ENCODE results near the gene PACRG. TPM values are rescaled to one million over a fixed set of nuclear protein-coding genes. Genes with fewer than 3 reads are reported as not detected.

The PACRG gene
- total and polyA plus RNA-seq, 10 of the 15 experiments (the other 5 are each of a cell fraction or from before 2014, with no cell fraction given) = not detected

GRCh38 chr6:163226836-163227485 lies 499.2 kb downstream of the PACRG start:
- no peaks in the 10 kb centered on the region for H3K36me3 ChIP-seq (ENCODE audit: control insufficient read depth in 2 of 2, insufficient read depth in 2 of 2, low read length in 1 of 2)
- WGBS (ENCODE audit: insufficient coverage, insufficient replicate concordance, low lambda C conversion rate, missing lambda C conversion rate) = 61% methylated on average over 10 of the region's 10 CpGs
- no peak overlapping the region for H3K4me2 ChIP-seq (ENCODE audit: control insufficient read depth, insufficient read depth)
- no peak overlapping the region for H3K4me3 ChIP-seq
- SMC1A ChIA-PET (ENCODE audit: uncharacterized antibody, unreplicated experiment) = no interaction called here
- H3K9me3 ChIP-seq (replicated peaks; ENCODE audit: control insufficient read depth, insufficient read depth, low read length) = no peaks in the 10 kb centered on the region
- FAIRE-seq = no peak
- ATAC-seq = no peak
- no peak for TF ChIP-seq CBFB (IDR thresholded peaks at IDR 0.05; ENCODE audit: low read depth)
- TF ChIP-seq NFYB (IDR thresholded peaks at IDR 0.05; ENCODE audit: insufficient read depth, low read depth, low read length) = no peak
- no peak for TF ChIP-seq TCF7 (IDR thresholded peaks at IDR 0.05; ENCODE audit: borderline replicate concordance)
- TF ChIP-seq ZBTB40 (IDR thresholded peaks at IDR 0.05; ENCODE audit: borderline replicate concordance) = no peak
- TF ChIP-seq ZNF384 (IDR thresholded peaks at IDR 0.05; ENCODE audit: borderline replicate concordance, low read depth, low read length) = no peak
- no peak for TF ChIP-seq POU2F2 (IDR thresholded peaks at IDR 0.05; ENCODE audit: borderline replicate concordance, low read depth, low read length)
- TF ChIP-seq GATAD2B (conservative IDR thresholded peaks at IDR 0.05; ENCODE audit: low read depth) = no peak
- TF ChIP-seq CUX1 (IDR thresholded peaks at IDR 0.05; ENCODE audit: insufficient replicate concordance, low read depth, low read length) = no peak
- no peak for TF ChIP-seq SMARCA5 (IDR thresholded peaks at IDR 0.05)
- TF ChIP-seq TCF3 (IDR thresholded peaks at IDR 0.05; ENCODE audit: borderline replicate concordance, insufficient read depth, low read depth, low read length) = no peak
- no peak for TF ChIP-seq SPI1 (IDR thresholded peaks at IDR 0.05; ENCODE audit: borderline replicate concordance, insufficient read depth, low read depth, low read length)
- H3K4me1 ChIP-seq (ENCODE audit: control insufficient read depth, insufficient read depth, low read length) = no peaks in the 10 kb centered on the region
- H3K9ac ChIP-seq (ENCODE audit: control insufficient read depth, insufficient read depth, low read length) = no peak overlapping the region
- POLR2A ChIA-PET = no interaction called here
- H2AFZ ChIP-seq (ENCODE audit: control insufficient read depth, low read depth, low read length) = no peak overlapping the region
- in situ Hi-C loops (cut with MboI) = no loop called here
- no peak for DNase-seq (ENCODE audit: low read depth, low spot score)
- H3K27me3 ChIP-seq (replicated peaks in 1 of 2; ENCODE audit: control insufficient read depth in 2 of 2, insufficient read depth in 2 of 2, low read length in 1 of 2) = no peaks in the 10 kb centered on the region; a peak in 1 of 4 replicates
- intact Hi-C loops (cut with micrococcal nuclease; ENCODE audit: unreplicated experiment) = no loop called here
- no peaks in the 10 kb centered on the region for H3K79me2 ChIP-seq (ENCODE audit: control insufficient read depth, insufficient read depth, low read length)
- BruUV-seq (replicated peaks) = no TSS peak
- CTCF ChIA-PET = no interaction called here
- RAD21 ChIA-PET (ENCODE audit: unreplicated experiment) = no interaction called here
- no peak overlapping the region for H3K27ac ChIP-seq (ENCODE audit: control insufficient read depth, insufficient read depth)
- no peaks in the 10 kb centered on the region for H4K20me1 ChIP-seq (ENCODE audit: control insufficient read depth, insufficient read depth)
